SK-N-SH (cell line): ENCODE measurements around the gene POLR3B. TPM values are rescaled to one million over a fixed set of nuclear protein-coding genes. Genes with fewer than 3 reads are reported as not detected.

ENCODE experiments used
- CTCF ChIA-PET: fragments of 300-600, 350-600 bp; formaldehyde crosslinking; extraction: SDS; loops from one replicate; lab custom pipeline; 2021; lab: Yijun Ruan, JAX
- POLR2A ChIA-PET: fragments of 350-600 bp; sonication (Branson Sonifier 250); formaldehyde crosslinking; extraction: SDS; loops from one replicate; lab custom pipeline; 2020; ENCODE audit warnings: antibody characterized with exemption, inconsistent platforms; lab: Yijun Ruan, JAX
- DNase-seq: peaks from one replicate; pipeline ENCODE4 v3.0.0; 2012
- H2AFZ ChIP-seq: fragments of 200-600 bp; sonication (generic); 2 replicates; pipeline ENCODE4 v1.8.1; 2016; ENCODE audit warnings: antibody characterized with exemption, mild to moderate bottlenecking, low read depth
- H3F3A ChIP-seq: fragments of 200-600 bp; sonication (generic); replicated peaks from 2 replicates; pipeline ENCODE3; 2016; ENCODE audit warnings: antibody characterized with exemption, mild to moderate bottlenecking; ENCODE audit not compliant: insufficient read depth
- H3K27ac ChIP-seq, 2 experiments: fragments of 200-500 bp in 1 of 2; fragments of 200-600 bp in 1 of 2; sonication (Bioruptor generic) in 1 of 2; sonication (generic), shearing (Covaris generic) in 1 of 2; 2 replicates each; pipeline versions ENCODE4 v1.5.1 to v1.6.1; 2014 to 2016; ENCODE audit warnings: low read depth in 2 of 2, inconsistent platforms in 1 of 2, low read length in 1 of 2, mild to moderate bottlenecking in 1 of 2, mixed read lengths in 1 of 2
- H3K27me3 ChIP-seq: fragments of 200-600 bp; sonication (generic), shearing (Covaris generic); 2 replicates; pipeline ENCODE4 v1.6.1; 2016; ENCODE audit warnings: mixed run types; ENCODE audit not compliant: insufficient read depth
- H3K36me3 ChIP-seq, 2 experiments: fragments of 200-500 bp in 1 of 2; fragments of 200-600 bp in 1 of 2; sonication (Bioruptor generic) in 1 of 2; sonication (generic) in 1 of 2; replicated peaks in 1 of 2; 2 replicates each; pipeline versions ENCODE3 to v1.5.1; 2014 to 2016; ENCODE audit warnings: low read length in 1 of 2, mild to moderate bottlenecking in 1 of 2; ENCODE audit not compliant: insufficient read depth in 2 of 2, control insufficient read depth in 1 of 2
- H3K4me1 ChIP-seq, 2 experiments: fragments of 200-500 bp in 1 of 2; fragments of 200-600 bp in 1 of 2; sonication (Bioruptor generic) in 1 of 2; sonication (generic), shearing (Covaris generic) in 1 of 2; 2 replicates each; pipeline versions ENCODE4 v1.5.1 to v1.6.1; 2014 to 2016; ENCODE audit warnings: low read depth in 1 of 2, low read length in 1 of 2, mixed run types in 1 of 2; ENCODE audit not compliant: insufficient read depth in 2 of 2, control insufficient read depth in 1 of 2
- H3K4me2 ChIP-seq: fragments of 200-600 bp; sonication (generic), shearing (Covaris generic); 2 replicates; pipeline ENCODE4 v1.6.1; 2017; ENCODE audit warnings: mixed run types
- H3K4me3 ChIP-seq, 2 experiments: fragments of 200-500 bp in 1 of 2; fragments of 200-600 bp in 1 of 2; sonication (Bioruptor generic) in 1 of 2; sonication (generic), shearing (Covaris generic) in 1 of 2; 2 replicates each; pipeline versions ENCODE4 v1.5.1 to v1.8.1; 2014 to 2016; ENCODE audit warnings: low read depth in 2 of 2, inconsistent platforms in 1 of 2, low read length in 1 of 2, mild to moderate bottlenecking in 1 of 2, mixed read lengths in 1 of 2, moderate library complexity in 1 of 2
- H3K79me2 ChIP-seq: fragments of 200-600 bp; sonication (generic); 2 replicates; pipeline ENCODE4 v1.8.1; 2017; ENCODE audit warnings: mild to moderate bottlenecking; ENCODE audit not compliant: insufficient read depth
- H3K9ac ChIP-seq: fragments of 200-600 bp; sonication (generic); 2 replicates; pipeline ENCODE4 v1.6.1; 2017; ENCODE audit warnings: mixed run types
- H3K9me2 ChIP-seq: fragments of 200-600 bp; sonication (generic); 2 replicates; pipeline ENCODE4 v1.6.1; 2017; ENCODE audit warnings: mixed run types
- H3K9me3 ChIP-seq: fragments of 200-600 bp; sonication (generic); 2 replicates; pipeline ENCODE4 v1.6.1; 2017; ENCODE audit warnings: mixed run types, mild to moderate bottlenecking, moderate library complexity
- H4K20me1 ChIP-seq: fragments of 200-600 bp; sonication (generic); 2 replicates; pipeline ENCODE4 v1.6.1; 2017; ENCODE audit warnings: mild to moderate bottlenecking, mixed run types; ENCODE audit not compliant: insufficient read depth
- EZH2phosphoT487 ChIP-seq: fragments of 200-600 bp; sonication (generic); IDR thresholded peaks from 2 replicates; pipeline ENCODE4 v1.6.1; 2017; ENCODE audit warnings: low read depth, mixed run types, mild to moderate bottlenecking, antibody characterized with exemption, moderate library complexity, borderline replicate concordance
- GABPA ChIP-seq: IDR thresholded peaks from 2 replicates; pipeline ENCODE4 v1.4.0; 2012; ENCODE audit warnings: low read depth, mild to moderate bottlenecking
- GATA2 ChIP-seq: sonication (generic); formaldehyde crosslinking; IDR thresholded peaks from 2 replicates; pipeline ENCODE4 v1.5.0; 2020; ENCODE audit warnings: mild to moderate bottlenecking, missing genetic modification reagents
- MAX ChIP-seq: IDR thresholded peaks from 2 replicates; pipeline ENCODE4 v1.4.0; 2012; ENCODE audit warnings: low read depth
- MXI1 ChIP-seq: IDR thresholded peaks from 2 replicates; pipeline ENCODE4 v1.6.1; 2012; ENCODE audit warnings: mild to moderate bottlenecking, low read depth, low read length, improper control_type of control experiment
- NFIC ChIP-seq: IDR thresholded peaks from 2 replicates; pipeline ENCODE4 v1.4.0; 2012; ENCODE audit warnings: borderline replicate concordance
- NRF1 ChIP-seq: IDR thresholded peaks from 2 replicates; pipeline ENCODE4 v1.6.1; 2012; ENCODE audit warnings: low read depth, mild to moderate bottlenecking, low read length
- PBX3 ChIP-seq: IDR thresholded peaks from 2 replicates; pipeline ENCODE4; 2012
- POLR2AphosphoS5 ChIP-seq: IDR thresholded peaks from 2 replicates; pipeline ENCODE4 v1.6.1; 2012; ENCODE audit warnings: low read depth, low read length
- RAD21 ChIP-seq: IDR thresholded peaks from 2 replicates; pipeline ENCODE4 v1.6.1; 2012; ENCODE audit warnings: mild to moderate bottlenecking, low read length
- RCOR1 ChIP-seq: fragments of 150-350 bp; IDR thresholded peaks from 2 replicates; pipeline ENCODE4 v1.6.1; 2017; ENCODE audit warnings: antibody characterized with exemption, low read length
- REST ChIP-seq: IDR thresholded peaks from 2 replicates; pipeline ENCODE4 v1.6.1; 2012; ENCODE audit warnings: mild to moderate bottlenecking, low read depth, low read length, moderate library complexity
- RFX5 ChIP-seq: IDR thresholded peaks from 2 replicates; pipeline ENCODE4 v1.6.1; 2012; ENCODE audit warnings: mild to moderate bottlenecking, improper control_type of control experiment, low read length
- SIN3A ChIP-seq: IDR thresholded peaks from 2 replicates; pipeline ENCODE4 v1.6.1; 2012; ENCODE audit warnings: low read depth, mild to moderate bottlenecking, low read length, moderate library complexity, borderline replicate concordance
- SMC3 ChIP-seq: IDR thresholded peaks from 2 replicates; pipeline ENCODE4 v1.6.1; 2012; ENCODE audit warnings: low read depth, low read length, improper control_type of control experiment
- TAF1 ChIP-seq: IDR thresholded peaks from 2 replicates; pipeline ENCODE4 v1.6.1; 2012; ENCODE audit warnings: low read depth, mild to moderate bottlenecking, low read length, moderate library complexity, borderline replicate concordance
- TCF12 ChIP-seq: IDR thresholded peaks from 2 replicates; pipeline ENCODE4 v1.4.0; 2012
- TEAD4 ChIP-seq: IDR thresholded peaks from 2 replicates; pipeline ENCODE4 v1.4.0; 2012; ENCODE audit warnings: mild to moderate bottlenecking, borderline replicate concordance; ENCODE audit not compliant: insufficient read depth
- YY1 ChIP-seq: IDR thresholded peaks from 2 replicates; pipeline ENCODE4 v1.4.0; 2012; ENCODE audit warnings: low read depth, mild to moderate bottlenecking
- WGBS: methylation state at CpG from one replicate; pipeline ENCODE4 v1.1.6; 2017; ENCODE audit warnings: low lambda C conversion rate; 5-methylcytosine and 5-hydroxymethylcytosine counted together
- polyA plus RNA-seq, 3 experiments: library from polyadenylated mRNA; depleted of rRNA; stranded (reverse); fragments of >200 nt; gene quantifications; 2 replicates each; pipeline ENCODE4 v1.2.3, GENCODE V29; 2012

POLR3B gene
- polyA plus RNA-seq, 1 of the 3 experiments (the other 2 are of a cell fraction), result 3.3 TPM

DNA sequence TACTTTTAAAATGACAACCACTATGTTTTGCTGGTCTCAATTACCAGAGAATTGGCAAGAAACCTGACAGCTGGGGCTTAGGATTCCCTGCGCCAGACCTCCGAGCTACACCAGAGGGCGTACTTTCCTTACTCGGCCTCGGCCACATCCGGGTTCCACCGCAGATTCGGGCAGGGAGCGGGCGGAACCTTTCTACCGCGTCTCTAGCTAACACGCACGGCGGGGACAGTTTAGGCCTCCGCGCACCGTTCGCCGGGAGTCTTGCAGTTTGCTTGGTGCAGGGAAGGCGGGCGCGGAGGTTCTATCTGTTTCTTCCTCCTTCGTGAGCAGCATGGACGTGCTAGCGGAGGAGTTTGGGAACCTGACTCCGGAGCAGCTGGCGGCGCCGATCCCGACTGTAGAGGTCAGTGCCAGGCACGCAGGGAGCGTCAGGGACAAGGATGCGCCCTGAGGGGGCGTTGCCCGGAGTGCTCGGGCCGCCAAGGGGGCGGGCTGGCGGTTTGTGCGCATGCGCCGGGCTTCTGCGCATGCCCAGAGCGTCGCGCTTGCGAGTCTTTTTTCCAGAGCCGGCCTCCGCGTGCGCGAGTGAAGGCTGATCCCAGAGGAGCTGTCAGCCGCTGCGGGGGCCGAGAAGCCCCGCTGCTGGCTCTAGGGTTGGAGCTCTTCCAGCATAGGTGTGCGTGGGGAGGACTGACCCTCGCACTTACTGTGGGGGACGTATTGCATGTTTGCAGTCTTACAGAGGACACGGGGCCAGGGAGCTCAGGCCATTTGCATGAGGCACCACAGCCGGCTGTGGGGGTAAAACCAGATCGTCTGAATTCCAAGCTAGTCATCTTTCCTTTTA lies at the start of gene POLR3B (continued):
- TF ChIP-seq REST, result peak; percentile 21; the same call in 1 of the 2 replicates
- peak; percentile 37 for TF ChIP-seq YY1
- peak; percentile 96 for TF ChIP-seq MXI1
- TF ChIP-seq NRF1, result peak; percentile 97
- peak; percentile 93 for TF ChIP-seq MAX
- TF ChIP-seq TAF1, result peak; percentile 91
- peak; percentile 92 for TF ChIP-seq SIN3A
- peak; percentile 27; the same call in 1 of the 2 replicates for TF ChIP-seq TCF12
- TF ChIP-seq PBX3, result peak; percentile 44
- peak; percentile 74 for TF ChIP-seq GABPA
- 0 out of 2 replicates have a peak, but pooled peaks have one; percentile 10 for TF ChIP-seq GATA2 (CRISPR knock-in tag)
- no peak for TF ChIP-seq EZH2phosphoT487
- TF ChIP-seq RCOR1, result peak; percentile 62; the same call in 1 of the 2 replicates

GRCh38 chr12:106308121-106308520 lies 49.4 kb upstream of the POLR3B start:
- H3K4me1 ChIP-seq, result peaks cover 11 to 16% of the 10 kb centered on the region in 2 experiments; a peak in 3 of 4 replicates
- CTCF ChIA-PET, result no interaction called here
- POLR2A ChIA-PET, result no interaction called here

More at GRCh38 chr12:106308121-106308520, 49.4 kb upstream of the POLR3B start:
- Histone ChIP-seq H3K27ac (no peak overlapping the region), H3K4me2 (no peak overlapping the region), H3K36me3 (no peaks in the 10 kb centered on the region), H3K9me2 (no peaks in the 10 kb centered on the region), H3F3A (peaks cover 8% of the 10 kb centered on the region), H3K79me2 (no peaks in the 10 kb centered on the region), H3K27me3 (no peaks in the 10 kb centered on the region), H2AFZ (no peak overlapping the region), H4K20me1 (no peaks in the 10 kb centered on the region), H3K9ac (no peak overlapping the region), H3K9me3 (no peaks in the 10 kb centered on the region), H3K4me3 (no peak overlapping the region)
- TF ChIP-seq SMC3 (no peak), RAD21 (no peak), NFIC (no peak), MXI1 (no peak), EZH2phosphoT487 (no peak), GATA2 (CRISPR knock-in tag) (no peak), POLR2AphosphoS5 (no peak), TEAD4 (no peak), RCOR1 (no peak), RFX5 (no peak), TCF12 (no peak)
- no peak for DNase-seq
- WGBS, result 100% methylated on average over 1 of the region's 1 CpG
